ENCODE results near the gene CT45A9.
"Not testable (repeated sequence)": the region's sequence is repeated elsewhere in the genome, so short reads cannot be mapped to it uniquely, and the experiment has no call there.

The CT45A9 gene

GRCh38 chrX:135871712-135872111 is at the start of gene CT45A9:
Gene CT45A9 (minus strand): TSS chrX:135871812. CDS start chrX:135868061, 3,751 bp downstream.
- in situ Hi-C loops (cut with HindIII; ENCODE audit: low sequenced_read_pairs) = not testable (repeated sequence)

- in situ Hi-C loops (cut with HindIII; ENCODE audit: low sequenced_read_pairs) = not testable (repeated sequence)
Observed at GRCh38 chrX:135920516-135920915, 48.9 kb upstream of the CT45A9 start.

- in situ Hi-C loops (cut with HindIII; ENCODE audit: low sequenced_read_pairs) = no loop called here
Observed at GRCh38 chrX:135914404-135914803, 42.8 kb upstream of the CT45A9 start.

GRCh38 chrX:135910251-135910650 is 38.6 kb upstream of the CT45A9 start:
- in situ Hi-C loops (cut with HindIII; ENCODE audit: low sequenced_read_pairs) = no loop called here

GRCh38 chrX:135893294-135893817 is 21.7 kb upstream of the CT45A9 start, which contains the start of the genes CT45A10 and SAGE1:
Gene CT45A10 (minus strand): TSS chrX:135893444. CDS start chrX:135885344, 8,100 bp downstream.
Gene SAGE1 (plus strand): TSS chrX:135893716. CDS start chrX:135896243, 2,527 bp downstream.
- in situ Hi-C loops (cut with HindIII; ENCODE audit: low sequenced_read_pairs) = no loop called here

GRCh38 chrX:135892781-135893180 is 21.2 kb upstream of the CT45A9 start:
- in situ Hi-C loops (cut with HindIII; ENCODE audit: low sequenced_read_pairs) = no loop called here

GRCh38 chrX:135890087-135890585 is 18.5 kb upstream of the CT45A9 start:
- in situ Hi-C loops (cut with HindIII; ENCODE audit: low sequenced_read_pairs) = no loop called here

GRCh38 chrX:135888976-135889375 is 17.4 kb upstream of the CT45A9 start:
- in situ Hi-C loops (cut with HindIII; ENCODE audit: low sequenced_read_pairs) = not testable (repeated sequence)

GRCh38 chrX:135888230-135888629 is 16.6 kb upstream of the CT45A9 start:
- in situ Hi-C loops (cut with HindIII; ENCODE audit: low sequenced_read_pairs) = not testable (repeated sequence)

- in situ Hi-C loops (cut with HindIII; ENCODE audit: low sequenced_read_pairs) = not testable (repeated sequence)
Observed at GRCh38 chrX:135882741-135883140, 11.1 kb upstream of the CT45A9 start.

GRCh38 chrX:135854438-135854837 is 17.2 kb downstream of the CT45A9 start, which contains the start of gene CT45A8:
Gene CT45A8 (minus strand): TSS chrX:135854538. CDS start chrX:135850783, 3,755 bp downstream.
- in situ Hi-C loops (cut with HindIII; ENCODE audit: low sequenced_read_pairs) = not testable (repeated sequence)

- in situ Hi-C loops (cut with HindIII; ENCODE audit: low sequenced_read_pairs) = not testable (repeated sequence)
Observed at GRCh38 chrX:135837180-135837579, 34.4 kb downstream of the CT45A9 start, which contains the start of gene CT45A7. Gene CT45A7 (minus strand): TSS chrX:135837280. CDS start chrX:135833533, 3,747 bp downstream.

- in situ Hi-C loops (cut with HindIII; ENCODE audit: low sequenced_read_pairs) = not testable (repeated sequence)
Observed at GRCh38 chrX:135819912-135820311, 51.7 kb downstream of the CT45A9 start, which contains the start of gene CT45A2. Gene CT45A2 (minus strand): TSS chrX:135820012. CDS start chrX:135816265, 3,747 bp downstream.
